Endothelial cell of umbilical vein (primary cell): ENCODE data around the gene EIF3J. TPM values are rescaled to one million over a fixed set of nuclear protein-coding genes. Genes with fewer than 3 reads are reported as not detected.

ENCODE experiments used
- BruUV-seq: library from RNA; stranded (reverse); fragments of 400-500 nt; replicated peaks from 2 replicates; lab custom pipeline; 2021; lab: Mats Ljungman, UMichigan
- CTCF ChIA-PET: fragments of 300-600, 350-600 bp; sonication (Branson Sonifier 250); formaldehyde crosslinking; loops from one replicate; lab custom pipeline; 2021; ENCODE audit warnings: antibody characterized with exemption, inconsistent platforms; lab: Charles Lee
- POLR2A ChIA-PET: fragments of 300-600, 350-600 bp; sonication (Branson Sonifier 250); formaldehyde crosslinking; loops from one replicate; lab custom pipeline; 2021; ENCODE audit warnings: antibody characterized with exemption, inconsistent platforms; lab: Charles Lee
- DNase-seq: peaks from one replicate; pipeline ENCODE4 v3.0.0-alpha.2; 2011; ENCODE audit warnings: low read depth, low spot score
- FAIRE-seq: peaks from 2 replicates; lab custom pipeline; 2011; peaks lifted over from hg19 to GRCh38; lab: Jason Lieb, UNC
- H2AFZ ChIP-seq: 2 replicates; pipeline ENCODE4 v1.6.0; 2012; ENCODE audit warnings: low read depth, low read length, control low read depth, inconsistent platforms
- H3K27ac ChIP-seq: 2 replicates; pipeline ENCODE4 v1.5.1; 2011; ENCODE audit warnings: low read depth, mild to moderate bottlenecking, control low read depth, low read length, moderate library complexity; ENCODE audit not compliant: insufficient read depth
- H3K27me3 ChIP-seq, 2 experiments: 2 replicates each; pipeline versions ENCODE4 v1.6.0 to v1.6.1; 2011; ENCODE audit warnings: low read length in 2 of 2, mixed read lengths in 1 of 2; ENCODE audit not compliant: control insufficient read depth in 2 of 2, insufficient read depth in 2 of 2
- H3K36me3 ChIP-seq, 2 experiments: 2 replicates in 1 of 2; 3 replicates in 1 of 2; pipeline ENCODE4 v1.5.1; 2011; ENCODE audit warnings: low read length in 2 of 2, mild to moderate bottlenecking in 1 of 2, moderate library complexity in 1 of 2; ENCODE audit not compliant: control insufficient read depth in 2 of 2, insufficient read depth in 2 of 2; ENCODE audit errors: extremely low read depth in 1 of 2
- H3K4me1 ChIP-seq: 3 replicates; pipeline ENCODE4 v1.5.1; 2011; ENCODE audit warnings: mild to moderate bottlenecking, low read length; ENCODE audit not compliant: control insufficient read depth, insufficient read depth; ENCODE audit errors: extremely low read depth
- H3K4me2 ChIP-seq: 2 replicates; pipeline ENCODE4 v1.6.1; 2011; ENCODE audit warnings: low read length, control low read depth, mixed read lengths; ENCODE audit not compliant: insufficient read depth
- H3K4me3 ChIP-seq, 3 experiments: fragments of 200-600 bp in 1 of 3; sonication (generic), shearing (Covaris generic) in 1 of 3; replicated peaks in 1 of 3; 2 replicates each; pipeline ENCODE4 v1.5.1; 2011 to 2016; ENCODE audit warnings: control low read depth in 3 of 3, low read length in 3 of 3, mild to moderate bottlenecking in 2 of 3, inconsistent platforms in 1 of 3, low read depth in 1 of 3, moderate library complexity in 1 of 3; ENCODE audit not compliant: insufficient read depth in 1 of 3
- H3K79me2 ChIP-seq: 2 replicates; pipeline ENCODE4 v1.6.0; 2012; ENCODE audit warnings: low read length, inconsistent platforms; ENCODE audit not compliant: control insufficient read depth, insufficient read depth
- H3K9ac ChIP-seq: replicated peaks from 2 replicates; pipeline ENCODE3; 2011; ENCODE audit warnings: low read length, control low read depth; ENCODE audit not compliant: insufficient read depth; ENCODE audit errors: extremely low read depth
- H3K9me1 ChIP-seq: replicated peaks from 3 replicates; pipeline ENCODE4 v1.6.0; 2011; ENCODE audit warnings: mild to moderate bottlenecking, low read length; ENCODE audit not compliant: control insufficient read depth, insufficient read depth; ENCODE audit errors: extremely low read depth
- H3K9me3 ChIP-seq: replicated peaks from 2 replicates; pipeline ENCODE4 v1.5.1; 2012; ENCODE audit warnings: low read length, inconsistent platforms; ENCODE audit not compliant: control insufficient read depth, insufficient read depth
- H4K20me1 ChIP-seq: replicated peaks from 2 replicates; pipeline ENCODE3; 2011; ENCODE audit warnings: mild to moderate bottlenecking, low read length; ENCODE audit not compliant: control insufficient read depth, insufficient read depth; ENCODE audit errors: extremely low read depth
- EZH2 ChIP-seq: IDR thresholded peaks from 2 replicates; pipeline ENCODE4 v1.6.1; 2012; ENCODE audit warnings: borderline replicate concordance, low read depth, mild to moderate bottlenecking, moderate library complexity, low read length, inconsistent platforms; ENCODE audit not compliant: severe bottlenecking
- FOS ChIP-seq: IDR thresholded peaks from 2 replicates; pipeline ENCODE4 v1.6.1; 2011; ENCODE audit warnings: mild to moderate bottlenecking, low read length, moderate library complexity, borderline replicate concordance; ENCODE audit not compliant: insufficient read depth
- GATA2 ChIP-seq: IDR thresholded peaks from 2 replicates; pipeline ENCODE4 v1.7.0; 2011; ENCODE audit warnings: low read depth, mild to moderate bottlenecking, moderate library complexity, mixed read lengths, low read length; ENCODE audit not compliant: insufficient read length, insufficient read depth
- JUN ChIP-seq: IDR thresholded peaks from 2 replicates; pipeline ENCODE4 v1.6.1; 2011; ENCODE audit warnings: borderline replicate concordance, low read depth; ENCODE audit not compliant: insufficient read length, insufficient read depth
- MYC ChIP-seq: IDR thresholded peaks from one replicate; pipeline ENCODE4 v1.6.1; 2011; ENCODE audit warnings: mild to moderate bottlenecking, low read depth, low read length
- POLR2A ChIP-seq: IDR thresholded peaks from 2 replicates; pipeline ENCODE4 v1.6.1; 2012; ENCODE audit warnings: low read depth, mild to moderate bottlenecking, control low read depth, low read length
- POLR2AphosphoS5 ChIP-seq: IDR thresholded peaks from 2 replicates; pipeline ENCODE4 v1.6.1; 2012; ENCODE audit warnings: low read depth, mild to moderate bottlenecking, control low read depth, low read length, moderate library complexity; ENCODE audit not compliant: insufficient read depth
- dilution Hi-C: fragments of 300-500 bp; cut with MboI; formaldehyde crosslinking; loops from one replicate; pipeline ENCODE4 v1.15.0; 2019; ENCODE audit warnings: low sequenced_read_pairs; ENCODE audit not compliant: extremely low pct_ligation_motif_present
- intact Hi-C: fragments of 100-400 bp; cut with micrococcal nuclease; formaldehyde crosslinking; loops from one replicate; pipeline ENCODE4 v1.10.0; 2022
- polyA plus RNA-seq, 4 experiments: library from polyadenylated mRNA; depleted of rRNA in 3 of 4; stranded (reverse) in 3 of 4; unstranded in 1 of 4; fragments of >200 nt; gene quantifications; 2 replicates each; pipeline versions ENCODE4 v1.2.1 to v1.2.3, GENCODE V29; 2011 to 2012; ENCODE audit warnings: missing spikeins in 1 of 4
- total RNA-seq: library from RNA; stranded (reverse); gene quantifications from 2 replicates; pipeline ENCODE4 v1.2.3, GENCODE V29; 2021
- TF ChIP-seq, protein P1 (sequence below): IDR thresholded peaks from 2 replicates; pipeline ENCODE4 v1.6.1; 2011; ENCODE audit not compliant: insufficient read depth, insufficient read length
- TF ChIP-seq, protein P2 (sequence below), 2 donors: IDR thresholded peaks; 1 replicate in 1 of 2; 2 replicates in 1 of 2; pipeline ENCODE4 v1.5.1; 2011; ENCODE audit warnings: low read length in 2 of 2, mild to moderate bottlenecking in 2 of 2, moderate library complexity in 2 of 2, control low read depth in 1 of 2, inconsistent platforms in 1 of 2, low read depth in 1 of 2; ENCODE audit not compliant: insufficient read depth in 1 of 2; ENCODE audit errors: extremely low read depth in 1 of 2

EIF3J gene
- total and polyA plus RNA-seq, 2 donors (not counting 3 experiments of a cell fraction or from before 2014, with no cell fraction given), result 35.4 to 150 TPM

DNA sequence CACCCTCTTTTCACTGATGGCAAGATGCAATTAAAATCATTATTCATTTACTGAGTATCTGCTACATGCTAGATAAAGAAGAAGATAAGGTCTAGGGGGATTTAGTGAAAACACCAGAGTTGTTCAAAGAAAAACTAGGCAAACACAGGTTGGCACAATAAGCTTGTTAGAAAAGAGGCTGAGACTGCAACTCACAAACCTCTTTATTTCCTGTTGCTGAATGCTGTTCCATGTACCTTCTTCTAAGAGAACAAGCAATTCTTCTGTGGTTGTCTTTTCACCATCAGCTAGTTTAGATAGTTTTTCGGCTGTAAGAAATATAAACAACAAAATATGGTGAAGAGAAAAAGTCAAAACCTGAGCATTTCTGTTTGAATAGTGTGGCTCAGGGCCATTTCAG is 61.1 kb downstream of the EIF3J start:
- intact Hi-C loops (no loop called here), dilution Hi-C loops (loop anchor here (25.0 kb wide), 1 partner anchor 139 kb away; the partner anchor contains the start of gene TRIM69)
- Histone ChIP-seq H3K36me3 (peaks cover 3% of the 10 kb centered on the region in 2 experiments), H3K9ac (no peak overlapping the region), H3K4me2 (no peak overlapping the region), H3K4me1 (peaks cover 23% of the 10 kb centered on the region), H4K20me1 (no peaks in the 10 kb centered on the region), H3K4me3 (no peak overlapping the region), H2AFZ (no peak overlapping the region), H3K27me3 (no peaks in the 10 kb centered on the region), H3K9me1 (no peaks in the 10 kb centered on the region), H3K27ac (peak overlapping the region; percentile 71), H3K79me2 (no peaks in the 10 kb centered on the region), H3K9me3 (no peaks in the 10 kb centered on the region)
- BruUV-seq, result no TSS peak
- FAIRE-seq, result no peak
- no peak for DNase-seq
- TF ChIP-seq JUN, result no peak
- no peak for TF ChIP-seq EZH2
- TF ChIP-seq POLR2A, result no peak
- no peak for TF ChIP-seq MYC
- TF ChIP-seq FOS, result no peak
- TF ChIP-seq, protein P1, sequence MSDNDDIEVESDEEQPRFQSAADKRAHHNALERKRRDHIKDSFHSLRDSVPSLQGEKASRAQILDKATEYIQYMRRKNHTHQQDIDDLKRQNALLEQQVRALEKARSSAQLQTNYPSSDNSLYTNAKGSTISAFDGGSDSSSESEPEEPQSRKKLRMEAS, result no peak
- no peak for TF ChIP-seq POLR2AphosphoS5
- TF ChIP-seq GATA2, result no peak
- TF ChIP-seq, protein P2, sequence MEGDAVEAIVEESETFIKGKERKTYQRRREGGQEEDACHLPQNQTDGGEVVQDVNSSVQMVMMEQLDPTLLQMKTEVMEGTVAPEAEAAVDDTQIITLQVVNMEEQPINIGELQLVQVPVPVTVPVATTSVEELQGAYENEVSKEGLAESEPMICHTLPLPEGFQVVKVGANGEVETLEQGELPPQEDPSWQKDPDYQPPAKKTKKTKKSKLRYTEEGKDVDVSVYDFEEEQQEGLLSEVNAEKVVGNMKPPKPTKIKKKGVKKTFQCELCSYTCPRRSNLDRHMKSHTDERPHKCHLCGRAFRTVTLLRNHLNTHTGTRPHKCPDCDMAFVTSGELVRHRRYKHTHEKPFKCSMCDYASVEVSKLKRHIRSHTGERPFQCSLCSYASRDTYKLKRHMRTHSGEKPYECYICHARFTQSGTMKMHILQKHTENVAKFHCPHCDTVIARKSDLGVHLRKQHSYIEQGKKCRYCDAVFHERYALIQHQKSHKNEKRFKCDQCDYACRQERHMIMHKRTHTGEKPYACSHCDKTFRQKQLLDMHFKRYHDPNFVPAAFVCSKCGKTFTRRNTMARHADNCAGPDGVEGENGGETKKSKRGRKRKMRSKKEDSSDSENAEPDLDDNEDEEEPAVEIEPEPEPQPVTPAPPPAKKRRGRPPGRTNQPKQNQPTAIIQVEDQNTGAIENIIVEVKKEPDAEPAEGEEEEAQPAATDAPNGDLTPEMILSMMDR (IDR thresholded peaks at IDR 0.05; ENCODE audit: extremely low read depth in 1 of 2, insufficient read depth in 1 of 2, low read depth in 1 of 2, low read length in 2 of 2), result no peak
- POLR2A ChIA-PET, result no interaction called here
- CTCF ChIA-PET, result interaction anchor here (1.0 to 2.5 kb wide), 5 partner anchors 10 to 140 kb away, joined by 3 to 16 read pairs (median 6); no protein-coding TSS in a partner anchor
